K562 treated with DMSO at 1 percent for 4 hours (cell line): Measurements from ENCODE around the gene CST3. TPM values are rescaled to one million over a fixed set of nuclear protein-coding genes. Genes with fewer than 3 reads are reported as not detected.

Experiments
- total RNA-seq: library from RNA; unstranded; fragments of 300-600 nt; gene quantifications from 2 replicates; pipeline ENCODE4 v1.2.3, GENCODE V29; 2022; ENCODE audit not compliant: insufficient read depth

Gene CST3, protein sequence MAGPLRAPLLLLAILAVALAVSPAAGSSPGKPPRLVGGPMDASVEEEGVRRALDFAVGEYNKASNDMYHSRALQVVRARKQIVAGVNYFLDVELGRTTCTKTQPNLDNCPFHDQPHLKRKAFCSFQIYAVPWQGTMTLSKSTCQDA
- total RNA-seq = 296 and 302 TPM in 2 replicates

DNA sequence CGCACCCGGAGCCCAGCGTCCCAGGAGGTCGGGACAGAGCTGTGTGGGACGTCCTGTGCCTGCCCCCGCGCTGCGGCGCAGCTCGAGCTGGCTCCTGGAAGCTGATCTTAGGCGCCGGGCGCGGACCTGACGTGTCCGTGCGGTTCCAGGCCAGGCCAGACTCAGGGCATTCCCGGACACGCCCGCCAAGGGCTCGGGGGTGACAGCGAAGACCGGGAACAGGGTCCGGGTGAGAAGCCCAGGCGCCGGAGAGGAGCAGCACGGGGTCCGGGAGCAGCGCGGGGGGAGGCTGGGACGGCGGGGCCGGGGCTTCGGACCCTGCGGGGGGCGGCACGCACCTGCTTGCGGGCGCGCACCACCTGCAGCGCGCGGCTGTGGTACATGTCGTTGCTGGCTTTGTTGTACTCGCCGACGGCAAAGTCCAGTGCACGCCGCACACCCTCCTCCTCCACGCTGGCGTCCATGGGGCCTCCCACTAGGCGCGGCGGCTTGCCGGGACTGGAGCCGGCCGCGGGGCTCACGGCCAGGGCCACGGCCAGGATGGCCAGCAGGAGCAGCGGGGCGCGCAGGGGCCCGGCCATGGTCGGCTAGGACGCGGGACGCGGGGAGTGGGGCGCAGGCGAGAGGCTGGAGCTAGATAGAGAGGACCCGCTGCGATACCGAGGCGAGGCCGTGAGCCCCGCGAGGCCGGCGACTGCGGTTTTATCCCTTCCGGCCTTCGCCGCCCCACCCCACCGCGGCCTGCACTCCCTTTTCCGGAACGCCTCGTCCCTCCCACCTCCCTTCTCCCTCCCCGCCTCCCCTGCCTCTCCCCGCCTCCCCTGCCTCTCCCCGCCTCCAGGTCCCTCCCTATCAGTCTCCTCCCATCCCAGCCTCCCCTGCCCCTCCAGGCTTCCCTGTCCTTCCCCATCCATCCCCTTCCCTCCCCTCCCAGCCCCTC is at the start of gene CST3:
TSS of gene CST3 (minus strand) at position 674 of the 940 bp plus-strand sequence. CDS start at position 581, 93 bp downstream.

DNA sequence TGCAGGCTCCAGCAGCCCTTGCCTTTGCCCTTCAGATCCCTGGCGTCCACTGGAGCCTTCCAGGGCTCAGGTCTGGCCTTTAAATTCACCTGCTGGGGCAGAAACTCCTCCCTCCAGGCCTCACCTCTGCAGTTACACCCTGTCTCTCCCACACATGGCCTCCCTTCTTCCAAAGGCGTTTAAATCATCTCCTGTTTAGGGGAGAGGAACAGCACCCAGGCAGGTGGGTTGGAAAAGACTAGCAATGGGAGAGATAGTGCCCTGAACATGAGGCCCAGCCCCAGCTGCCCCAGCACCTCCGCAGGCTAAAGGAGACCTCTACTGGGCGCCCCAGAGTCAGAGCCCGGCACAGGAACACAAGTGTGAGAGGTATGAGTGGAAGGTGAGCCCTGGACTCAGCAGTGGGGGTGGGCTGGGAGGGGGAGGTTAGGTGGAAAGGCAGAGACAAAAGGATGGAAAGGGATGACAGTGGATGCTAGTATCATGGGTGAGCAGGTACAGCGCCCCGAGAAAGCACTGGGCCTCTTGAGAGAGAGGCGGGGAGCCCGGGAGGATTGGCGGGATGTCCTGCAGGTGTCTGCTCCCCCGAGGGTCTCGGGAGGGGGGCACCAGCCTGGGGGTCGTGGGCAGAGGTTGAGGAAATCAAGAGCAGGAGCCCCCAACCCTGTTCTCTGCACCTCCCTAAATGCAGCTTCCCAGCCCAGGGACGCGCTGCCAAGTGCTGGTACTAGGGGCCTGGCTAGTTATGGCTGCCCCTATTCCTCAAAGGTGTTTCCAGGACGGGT is 31.7 kb downstream of the CST3 start, which contains the start of gene CST9:
TSS of gene CST9 (minus strand) at position 51 of the 785 bp plus-strand sequence. CDS start 53 bp downstream, outside the sequence.

Other genes with a start within 250 kb of the CST3 start
- 1.8 and 2.5 TPM in 2 replicates for gene NAPB, start 216.5 kb downstream of the CST3 start, total RNA-seq
- not detected in 2 replicates for gene CSTL1, start 198.3 kb downstream of the CST3 start, total RNA-seq
- gene CST11, start 185.1 kb downstream of the CST3 start, total RNA-seq = not detected in 2 replicates
- gene CST8, start 146.8 kb downstream of the CST3 start, total RNA-seq = not detected in 2 replicates
- gene CST9L, start 69.5 kb downstream of the CST3 start, total RNA-seq = not detected in 2 replicates
- not detected in 2 replicates for gene CST9, start 32.0 kb downstream of the CST3 start, total RNA-seq
- gene CST4, start 51.1 kb upstream of the CST3 start, total RNA-seq = not detected in 2 replicates
- gene CST1, start 113.0 kb upstream of the CST3 start, total RNA-seq = not detected in 2 replicates
- not detected in 2 replicates for gene CST2, start 188.8 kb upstream of the CST3 start, total RNA-seq
- not detected in 2 replicates for gene CST5, start 241.8 kb upstream of the CST3 start, total RNA-seq